HG03045 (cell line): ENCODE data around the gene RHOBTB3.

ENCODE experiments used
- ATAC-seq: cut with Tn5 transposase; IDR thresholded peaks from one replicate; pipeline ENCODE4 v1.9.1; 2021; ENCODE audit warnings: mild to moderate bottlenecking, moderate library complexity; ENCODE audit not compliant: unreplicated experiment

Gene RHOBTB3

GRCh38 chr5:95838001-95838520, 106.9 kb downstream of the RHOBTB3 start:
- ATAC-seq, result no peak

DNA sequence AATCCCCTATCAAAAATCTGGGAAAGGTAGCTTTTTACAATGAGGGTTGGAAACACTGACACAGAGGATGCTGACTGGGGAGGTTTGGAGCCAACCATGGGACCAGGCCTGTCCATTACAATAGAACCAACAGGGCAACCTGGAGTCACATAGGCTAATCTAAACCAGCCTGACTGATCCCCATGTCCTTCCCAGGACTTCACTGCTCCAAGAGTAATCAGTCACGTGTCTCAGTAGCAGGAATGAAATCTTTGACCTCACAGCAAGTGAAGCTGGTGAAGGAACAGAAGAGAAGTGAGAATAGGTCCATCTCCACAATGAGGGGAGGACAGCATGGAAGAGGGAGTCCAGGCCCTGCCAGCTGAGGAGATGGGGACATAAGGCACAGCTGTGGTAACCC, 107.4 kb downstream of the RHOBTB3 start:
- ATAC-seq, result no peak

DNA sequence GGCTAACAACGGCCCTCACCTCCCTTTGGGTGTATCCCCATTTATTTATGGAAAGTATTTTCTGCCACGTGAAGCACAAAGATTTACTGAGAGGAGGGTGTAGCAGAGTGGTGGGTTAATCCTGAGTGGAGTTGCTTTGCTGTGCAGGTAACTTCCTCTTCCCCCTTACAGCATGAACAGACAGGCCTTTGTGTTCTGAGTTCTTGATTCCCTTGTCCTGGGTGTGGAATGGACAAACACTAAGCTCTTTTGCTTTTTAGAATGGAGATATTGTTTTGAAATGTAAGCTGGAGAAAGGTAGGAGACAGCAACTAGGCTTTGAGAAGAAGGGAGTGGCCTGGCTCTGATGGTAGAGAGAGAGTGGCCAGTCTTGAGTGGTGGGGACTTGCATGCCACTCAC, 108.5 kb downstream of the RHOBTB3 start:
- no peak for ATAC-seq

DNA sequence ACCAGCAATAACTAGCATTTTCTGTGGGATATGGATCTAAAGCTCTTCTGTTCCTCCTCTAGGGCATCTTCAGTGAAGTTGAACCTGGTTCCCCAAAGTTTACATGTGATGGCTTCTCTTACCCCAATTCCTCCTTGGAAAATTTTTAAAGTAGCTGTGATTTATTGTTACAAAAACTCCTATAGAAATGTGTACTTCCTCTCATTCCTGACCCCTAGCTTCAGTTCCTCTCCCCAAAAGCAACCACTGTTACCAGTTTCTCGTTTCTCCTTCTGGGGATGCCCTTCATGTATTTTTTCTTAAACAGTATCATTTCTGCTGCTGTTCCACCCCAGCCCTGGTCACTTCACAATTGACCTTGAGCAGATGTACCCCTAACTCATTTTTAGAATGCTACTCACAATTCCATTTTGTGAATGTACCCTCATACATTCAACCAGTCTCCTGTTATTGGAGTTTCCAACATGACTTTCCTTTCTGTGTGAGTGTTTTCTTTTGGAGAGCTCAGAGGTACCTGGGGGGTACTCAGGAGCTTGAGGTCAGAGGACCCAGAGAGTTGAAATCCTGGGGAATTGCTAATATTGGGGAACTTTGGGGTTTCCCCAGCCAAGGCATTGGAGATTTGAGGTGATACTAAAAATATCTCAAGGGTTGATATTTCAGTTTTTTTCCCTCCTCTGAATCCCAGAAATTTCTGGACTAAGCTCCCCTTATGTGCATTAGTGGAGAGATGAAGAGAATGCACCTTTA, 110.0 kb downstream of the RHOBTB3 start:
- ATAC-seq, result no peak

DNA sequence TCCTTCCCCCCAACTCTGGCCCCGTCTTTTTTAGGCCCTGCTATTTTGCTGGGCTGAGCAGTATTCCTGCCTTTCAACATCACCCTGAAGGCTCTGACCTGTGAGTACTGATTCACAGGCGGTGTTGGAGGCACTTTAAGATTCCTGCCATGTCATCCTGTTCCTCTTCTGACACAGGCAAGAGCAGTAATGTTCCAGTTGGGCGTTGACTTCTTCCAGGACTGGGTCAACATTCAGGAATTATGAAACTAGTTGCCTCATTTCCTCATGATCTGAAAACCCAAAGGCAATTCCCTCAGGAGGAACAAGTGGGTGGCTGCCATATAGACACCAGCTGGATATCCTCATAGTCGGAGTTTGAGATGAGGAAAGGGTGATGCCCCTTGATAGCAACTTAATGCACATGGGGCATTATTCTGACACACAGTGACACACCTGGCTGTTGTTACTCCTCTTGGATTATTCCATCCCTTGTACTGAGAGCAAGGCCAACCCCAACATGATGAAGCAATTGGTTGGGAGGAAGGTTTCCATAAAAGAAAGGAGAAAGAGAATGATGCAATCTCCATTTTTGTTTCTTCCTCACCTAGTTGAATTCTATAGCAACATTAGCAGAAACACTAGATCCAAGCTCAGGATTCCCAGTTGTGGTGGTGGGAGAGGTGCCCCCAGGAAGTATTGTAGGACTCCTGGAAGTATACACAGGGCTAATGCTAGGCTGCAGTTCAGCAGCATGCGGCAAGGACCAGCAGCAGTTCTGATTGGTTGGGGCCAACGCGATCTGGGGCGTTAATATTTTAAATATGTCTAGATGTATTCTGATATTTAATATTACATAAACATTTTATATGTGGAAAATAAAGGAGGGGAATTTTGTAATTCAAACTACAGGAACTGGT, 111.0 kb downstream of the RHOBTB3 start:
- ATAC-seq, result no peak

GRCh38 chr5:95842854-95843544, 111.9 kb downstream of the RHOBTB3 start:
- ATAC-seq, result peak; percentile 91

GRCh38 chr5:95843733-95844223, 112.6 kb downstream of the RHOBTB3 start:
- no peak for ATAC-seq

DNA sequence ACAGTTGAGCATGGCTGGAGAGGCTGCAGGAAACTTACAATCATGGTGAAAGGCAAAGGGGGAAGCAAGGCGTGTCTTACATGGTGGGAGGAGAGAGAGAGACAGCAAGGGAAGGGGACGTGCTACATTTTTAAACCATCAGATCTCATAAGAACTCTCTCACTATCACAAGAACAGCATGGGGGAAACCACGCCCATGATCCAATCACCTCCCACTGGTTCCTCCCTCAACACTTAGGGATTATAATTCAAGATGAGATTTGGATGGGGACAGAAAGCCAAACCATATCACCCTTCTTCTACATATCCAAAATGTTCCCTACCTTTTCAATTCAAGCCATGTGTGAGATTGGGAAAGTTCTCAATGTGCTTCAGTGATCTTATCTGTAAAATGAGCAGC, 114.3 kb downstream of the RHOBTB3 start:
- no peak for ATAC-seq
